H9 (cell line): ENCODE data around the gene BCL7B. TPM values are rescaled to one million over a fixed set of nuclear protein-coding genes. Genes with fewer than 3 reads are reported as not detected.

ENCODE experiments used
- DNase-seq: peaks from one replicate; pipeline ENCODE4 v3.0.0-alpha.2; 2017
- H2AFZ ChIP-seq: one replicate; pipeline ENCODE4 v1.6.1; 2013; ENCODE audit warnings: mild to moderate bottlenecking, low read length, control low read depth, moderate library complexity
- H2AK5ac ChIP-seq: 2 replicates; pipeline ENCODE4 v1.6.1; 2013; ENCODE audit warnings: low read length, control low read depth, mixed read lengths; ENCODE audit not compliant: insufficient read length
- H2BK120ac ChIP-seq: one replicate; pipeline ENCODE4 v1.6.1; 2013; ENCODE audit warnings: low read depth, mild to moderate bottlenecking, low read length, control low read depth, inconsistent platforms; ENCODE audit not compliant: poor library complexity, severe bottlenecking
- H2BK12ac ChIP-seq: 2 replicates; pipeline ENCODE4 v1.6.1; 2013; ENCODE audit warnings: low read length, control low read depth, mixed read lengths, low read depth; ENCODE audit not compliant: insufficient read length
- H2BK15ac ChIP-seq: 2 replicates; pipeline ENCODE4 v1.6.1; 2013; ENCODE audit warnings: low read depth, low read length, control low read depth
- H2BK20ac ChIP-seq: one replicate; pipeline ENCODE4 v1.6.1; 2013; ENCODE audit warnings: low read depth, mild to moderate bottlenecking, low read length, control low read depth, inconsistent platforms; ENCODE audit not compliant: poor library complexity, severe bottlenecking
- H2BK5ac ChIP-seq: 2 replicates; pipeline ENCODE4 v1.6.1; 2013; ENCODE audit warnings: low read length, control low read depth, mixed read lengths; ENCODE audit not compliant: insufficient read length
- H3K14ac ChIP-seq: 2 replicates; pipeline ENCODE4 v1.6.1; 2013; ENCODE audit warnings: low read length, control low read depth; ENCODE audit not compliant: insufficient read depth
- H3K18ac ChIP-seq: 2 replicates; pipeline ENCODE4 v1.6.1; 2013; ENCODE audit warnings: low read depth, mild to moderate bottlenecking, mixed read lengths, low read length, control low read depth; ENCODE audit not compliant: insufficient read length
- H3K23ac ChIP-seq: 2 replicates; pipeline ENCODE4 v1.6.1; 2013; ENCODE audit warnings: low read length, control low read depth, mixed read lengths, low read depth; ENCODE audit not compliant: insufficient read length
- H3K23me2 ChIP-seq: 2 replicates; pipeline ENCODE4 v1.6.1; 2013; ENCODE audit warnings: low read depth, mild to moderate bottlenecking, mixed read lengths, low read length, control low read depth; ENCODE audit not compliant: insufficient read length, poor library complexity, severe bottlenecking
- H3K27ac ChIP-seq: 2 replicates; pipeline ENCODE4 v1.5.1; 2013; ENCODE audit warnings: low read length, control low read depth, mixed read lengths, low read depth; ENCODE audit not compliant: insufficient read length
- H3K27me3 ChIP-seq: 2 replicates; pipeline ENCODE4 v1.6.1; 2013; ENCODE audit warnings: low read length, control low read depth, inconsistent platforms; ENCODE audit not compliant: insufficient read depth
- H3K4ac ChIP-seq: 2 replicates; pipeline ENCODE4 v1.6.1; 2013; ENCODE audit warnings: low read depth, mild to moderate bottlenecking, control low read depth, inconsistent platforms, low read length, moderate library complexity
- H3K4me1 ChIP-seq: 2 replicates; pipeline ENCODE4 v1.6.1; 2013; ENCODE audit warnings: low read length, control low read depth, inconsistent platforms; ENCODE audit not compliant: insufficient read depth
- H3K4me2 ChIP-seq: 2 replicates; pipeline ENCODE4 v1.6.1; 2013; ENCODE audit warnings: low read length, control low read depth, mixed read lengths; ENCODE audit not compliant: insufficient read length, insufficient read depth
- H3K56ac ChIP-seq: 2 replicates; pipeline ENCODE4 v1.6.1; 2013; ENCODE audit warnings: low read depth, mild to moderate bottlenecking, mixed read lengths, low read length, control low read depth; ENCODE audit not compliant: insufficient read length
- H3K79me1 ChIP-seq: 2 replicates; pipeline ENCODE4 v1.6.1; 2013; ENCODE audit warnings: low read depth, mild to moderate bottlenecking, moderate library complexity, low read length, control low read depth, inconsistent platforms; ENCODE audit not compliant: insufficient read depth, poor library complexity, severe bottlenecking
- H3K79me2 ChIP-seq: 2 replicates; pipeline ENCODE4 v1.6.1; 2013; ENCODE audit warnings: low read length, control low read depth, inconsistent platforms; ENCODE audit not compliant: insufficient read depth
- H3K9ac ChIP-seq: 2 replicates; pipeline ENCODE4 v1.6.1; 2013; ENCODE audit warnings: low read length, control low read depth, mixed read lengths; ENCODE audit not compliant: insufficient read length; ENCODE audit errors: extremely low read depth
- H3K9me3 ChIP-seq: one replicate; pipeline ENCODE4 v1.6.1; 2013; ENCODE audit warnings: low read depth, low read length, inconsistent platforms; ENCODE audit not compliant: control insufficient read depth
- H3T11ph ChIP-seq: one replicate; pipeline ENCODE4 v1.6.1; 2013; ENCODE audit warnings: mild to moderate bottlenecking, low read length, control low read depth, inconsistent platforms
- H4K20me1 ChIP-seq: one replicate; pipeline ENCODE4 v1.6.1; 2013; ENCODE audit not compliant: control insufficient read depth, insufficient read length, insufficient read depth
- H4K5ac ChIP-seq: 2 replicates; pipeline ENCODE4 v1.6.1; 2013; ENCODE audit warnings: low read depth, mild to moderate bottlenecking, mixed read lengths, low read length, control low read depth; ENCODE audit not compliant: insufficient read length
- H4K8ac ChIP-seq: replicated peaks from 2 replicates; pipeline ENCODE4 v1.6.1; 2013; ENCODE audit warnings: low read length, control low read depth, mixed read lengths, low read depth; ENCODE audit not compliant: insufficient read length
- H4K91ac ChIP-seq: 2 replicates; pipeline ENCODE4 v1.6.1; 2013; ENCODE audit warnings: low read depth, mild to moderate bottlenecking, moderate library complexity, mixed read lengths, low read length, control low read depth; ENCODE audit not compliant: insufficient read length
- H3K27ac Mint-ChIP-seq, 3 experiments: 2 replicates in 2 of 3; 3 replicates in 1 of 3; pipeline ENCODE4 v1.8.0; 2020 to 2021; ENCODE audit warnings: mixed read lengths in 3 of 3, mild to moderate bottlenecking in 1 of 3, moderate library complexity in 1 of 3
- H3K27me3 Mint-ChIP-seq: 2 replicates; pipeline ENCODE4 v1.8.0; 2021; ENCODE audit warnings: low read depth, mild to moderate bottlenecking, moderate library complexity, mixed read lengths
- H3K36me3 Mint-ChIP-seq, 3 experiments: 2 replicates in 2 of 3; 3 replicates in 1 of 3; pipeline ENCODE4 v1.8.0; 2020 to 2021; ENCODE audit warnings: low read depth in 3 of 3, mixed read lengths in 3 of 3; ENCODE audit not compliant: insufficient read depth in 1 of 3
- H3K4me1 Mint-ChIP-seq, 2 experiments: 2 replicates each; pipeline ENCODE4 v1.8.0; 2020; ENCODE audit warnings: mixed read lengths in 2 of 2
- H3K4me3 Mint-ChIP-seq, 2 experiments: 2 replicates in 1 of 2; 3 replicates in 1 of 2; pipeline ENCODE4 v1.8.0; 2020 to 2021; ENCODE audit warnings: mild to moderate bottlenecking in 2 of 2, mixed read lengths in 2 of 2, moderate library complexity in 1 of 2
- H3K9me3 Mint-ChIP-seq, 2 experiments: 2 replicates in 1 of 2; 3 replicates in 1 of 2; pipeline ENCODE4 v1.8.0; 2020; ENCODE audit warnings: mild to moderate bottlenecking in 2 of 2, mixed read lengths in 2 of 2, moderate library complexity in 1 of 2
- WGBS: extraction: QIAGEN DNeasy Blood & Tissue Kit; methylation state at CpG from one replicate; pipeline ENCODE4 v1.1.7; 2013; ENCODE audit warnings: missing lambda C conversion rate, low lambda C conversion rate, mixed read lengths; ENCODE audit not compliant: insufficient read length; ENCODE audit errors: extremely low coverage; 5-methylcytosine and 5-hydroxymethylcytosine counted together
- total RNA-seq: library from RNA; stranded (reverse); gene quantifications from 2 replicates; pipeline ENCODE4 v1.2.1, GENCODE V29; 2021
- TF ChIP-seq, protein P1 (sequence below): fragments of 200-600 bp; sonication (generic); conservative IDR thresholded peaks from 3 replicates; pipeline ENCODE4 v1.8.0; 2021; ENCODE audit warnings: antibody characterized with exemption, mild to moderate bottlenecking

The BCL7B gene
- total RNA-seq, 1 experiment from 2014 or later: 48.9 TPM

DNA sequence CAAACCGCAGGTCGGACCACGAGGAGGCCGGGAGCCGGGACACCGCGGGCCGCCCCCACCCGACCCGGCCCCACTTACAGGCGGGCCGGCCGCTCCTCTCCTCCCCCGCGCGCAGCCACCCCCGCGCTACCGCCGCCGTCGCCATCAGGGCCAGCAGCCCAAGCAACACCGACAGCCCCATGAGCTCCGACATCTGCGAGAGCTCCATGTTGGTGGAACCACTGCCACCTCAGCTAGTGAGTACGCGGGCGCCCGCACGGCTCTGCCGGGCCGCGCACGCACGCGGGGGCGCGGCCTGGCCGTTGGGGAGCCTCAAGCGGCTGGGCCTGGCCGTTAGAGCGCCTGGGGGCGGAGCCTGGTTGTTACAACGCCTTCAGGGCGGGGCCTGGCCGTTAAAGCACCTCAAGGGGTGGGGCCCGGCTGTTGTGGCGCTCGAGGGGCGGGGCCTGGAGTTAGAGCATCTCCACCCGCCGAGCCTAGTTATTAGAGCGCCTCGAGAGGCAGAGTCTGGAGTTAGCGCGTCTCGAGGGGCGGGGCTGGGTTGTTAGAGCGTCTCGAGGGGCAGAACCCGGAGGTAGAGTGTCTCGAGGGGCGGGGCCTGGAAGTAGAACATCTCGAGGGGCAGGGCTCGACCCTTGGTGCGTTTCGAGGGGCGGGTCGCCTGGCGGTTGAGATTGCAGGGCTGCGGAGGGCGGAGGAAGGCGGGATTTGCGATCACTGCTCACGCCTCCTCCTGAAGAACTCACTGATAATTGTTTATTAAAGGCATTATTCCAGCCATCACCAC, 21.0 kb upstream of the BCL7B start, which contains the start of gene TBL2:
Gene TBL2, minus strand, starts transcription at position 238 of the 787 bp plus-strand sequence. Its CDS starts 30 bp downstream, at position 208.
- Histone ChIP-seq H2AFZ (no peak within 1 kb of the TSS), H3K56ac (no peak within 1 kb of the TSS), H2BK120ac (no peak within 1 kb of the TSS), H3K23ac (no peak within 1 kb of the TSS), H4K91ac (no peak within 1 kb of the TSS), H3K4me1 (no peaks in the 10 kb centered on the region), H3K4me2 (peak within 1 kb of the TSS; percentile 92), H2BK20ac (no peak within 1 kb of the TSS), H3K4ac (no peak within 1 kb of the TSS), H2BK12ac (no peak within 1 kb of the TSS), H4K8ac (no peak within 1 kb of the TSS), H4K20me1 (no peaks in the 10 kb centered on the region), H3K18ac (peak within 1 kb of the TSS; percentile 76), H4K5ac (no peak within 1 kb of the TSS), H2BK5ac (no peak within 1 kb of the TSS), H3K27ac (no peak within 1 kb of the TSS), H3K79me2 (no peaks in the 10 kb centered on the region), H3K14ac (peak within 1 kb of the TSS; percentile 88), H3K79me1 (no peaks in the 10 kb centered on the region), H3K9me3 (no peaks in the 10 kb centered on the region), H3K27me3 (peaks cover 2% of the 10 kb centered on the region; the same call in 1 of the 2 replicates), H3K9ac (peak within 1 kb of the TSS; percentile 82), H2AK5ac (no peak within 1 kb of the TSS), H3K23me2 (peaks cover 8% of the 10 kb centered on the region), H2BK15ac (no peak within 1 kb of the TSS), H3T11ph (no peak within 1 kb of the TSS)
- DNase-seq: peak; percentile 99
- TF ChIP-seq, protein P1, sequence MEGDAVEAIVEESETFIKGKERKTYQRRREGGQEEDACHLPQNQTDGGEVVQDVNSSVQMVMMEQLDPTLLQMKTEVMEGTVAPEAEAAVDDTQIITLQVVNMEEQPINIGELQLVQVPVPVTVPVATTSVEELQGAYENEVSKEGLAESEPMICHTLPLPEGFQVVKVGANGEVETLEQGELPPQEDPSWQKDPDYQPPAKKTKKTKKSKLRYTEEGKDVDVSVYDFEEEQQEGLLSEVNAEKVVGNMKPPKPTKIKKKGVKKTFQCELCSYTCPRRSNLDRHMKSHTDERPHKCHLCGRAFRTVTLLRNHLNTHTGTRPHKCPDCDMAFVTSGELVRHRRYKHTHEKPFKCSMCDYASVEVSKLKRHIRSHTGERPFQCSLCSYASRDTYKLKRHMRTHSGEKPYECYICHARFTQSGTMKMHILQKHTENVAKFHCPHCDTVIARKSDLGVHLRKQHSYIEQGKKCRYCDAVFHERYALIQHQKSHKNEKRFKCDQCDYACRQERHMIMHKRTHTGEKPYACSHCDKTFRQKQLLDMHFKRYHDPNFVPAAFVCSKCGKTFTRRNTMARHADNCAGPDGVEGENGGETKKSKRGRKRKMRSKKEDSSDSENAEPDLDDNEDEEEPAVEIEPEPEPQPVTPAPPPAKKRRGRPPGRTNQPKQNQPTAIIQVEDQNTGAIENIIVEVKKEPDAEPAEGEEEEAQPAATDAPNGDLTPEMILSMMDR: peak; percentile 13; the same call in 1 of the 3 replicates
- Mint-ChIP-seq H3K9me3 (no peaks in the 10 kb centered on the region), H3K4me3 (peak within 1 kb of the TSS; percentile 85 to 93), H3K27ac (peak within 1 kb of the TSS; percentile 84 to 98 (median 94)), H3K27me3 (peaks cover 54% of the 10 kb centered on the region), H3K4me1 (peaks cover 14 to 19% of the 10 kb centered on the region in 2 experiments), H3K36me3 (peaks cover 11 to 24% (median 19%) of the 10 kb centered on the region in 3 experiments; a peak in 6 of 7 replicates)
- WGBS: no CpG with 5 or more reads among the region's 75 CpGs
